Astrocyte (in vitro differentiated cells and primary cell): Measurements from ENCODE around the gene BCR. TPM values are rescaled to one million over a fixed set of nuclear protein-coding genes. Genes with fewer than 3 reads are reported as not detected.

Experiments used
- DNase-seq: peaks from one replicate; pipeline ENCODE4 v3.0.0-alpha.2; 2010; ENCODE audit warnings: low read depth
- FAIRE-seq: peaks from 2 replicates; lab custom pipeline; 2011; peaks lifted over from hg19 to GRCh38; lab: Jason Lieb, UNC
- H2AFZ ChIP-seq: 2 replicates; pipeline ENCODE4 v1.6.0; 2012; ENCODE audit warnings: low read depth, low read length, inconsistent platforms
- H3K27ac ChIP-seq: 2 replicates; pipeline ENCODE4 v1.5.1; 2011; ENCODE audit warnings: low read depth, low read length, inconsistent platforms
- H3K27me3 ChIP-seq: 2 replicates; pipeline ENCODE4 v1.6.0; 2011; ENCODE audit warnings: low read length, inconsistent platforms; ENCODE audit not compliant: insufficient read depth
- H3K36me3 ChIP-seq: 2 replicates; pipeline ENCODE4 v1.5.1; 2011; ENCODE audit warnings: low read length, inconsistent platforms; ENCODE audit not compliant: insufficient read depth
- H3K4me1 ChIP-seq: 2 replicates; pipeline ENCODE4 v1.5.1; 2011; ENCODE audit warnings: low read length, inconsistent platforms; ENCODE audit not compliant: insufficient read depth
- H3K4me2 ChIP-seq: 2 replicates; pipeline ENCODE4 v1.6.0; 2012; ENCODE audit warnings: low read length, inconsistent platforms
- H3K4me3 ChIP-seq: 2 replicates; pipeline ENCODE4 v1.5.1; 2011; ENCODE audit warnings: low read depth, mild to moderate bottlenecking, low read length, inconsistent platforms; ENCODE audit not compliant: insufficient read depth
- H3K79me2 ChIP-seq: 2 replicates; pipeline ENCODE4 v1.6.0; 2012; ENCODE audit warnings: mild to moderate bottlenecking, low read length, inconsistent platforms; ENCODE audit not compliant: insufficient read depth
- H3K9ac ChIP-seq: 2 replicates; pipeline ENCODE4 v1.6.0; 2012; ENCODE audit warnings: mild to moderate bottlenecking, low read length, inconsistent platforms
- H3K9me3 ChIP-seq: 2 replicates; pipeline ENCODE4 v1.5.1; 2012; ENCODE audit warnings: low read depth, mild to moderate bottlenecking, low read length, inconsistent platforms; ENCODE audit not compliant: insufficient read depth
- H4K20me1 ChIP-seq: 2 replicates; pipeline ENCODE4 v1.6.0; 2012; ENCODE audit warnings: low read length, inconsistent platforms; ENCODE audit not compliant: insufficient read depth
- H3K27ac Mint-ChIP-seq: one replicate; pipeline ENCODE4 v1.8.0; 2021; ENCODE audit warnings: mild to moderate bottlenecking, mixed read lengths; ENCODE audit not compliant: unreplicated experiment
- H3K27me3 Mint-ChIP-seq: one replicate; pipeline ENCODE4 v1.8.0; 2021; ENCODE audit warnings: low read depth, mixed read lengths; ENCODE audit not compliant: unreplicated experiment
- H3K36me3 Mint-ChIP-seq: one replicate; pipeline ENCODE4 v1.8.0; 2021; ENCODE audit warnings: low read depth, mixed read lengths; ENCODE audit not compliant: unreplicated experiment
- H3K4me1 Mint-ChIP-seq: one replicate; pipeline ENCODE4 v1.8.0; 2021; ENCODE audit warnings: low read depth, mixed read lengths; ENCODE audit not compliant: unreplicated experiment
- H3K4me3 Mint-ChIP-seq: one replicate; pipeline ENCODE4 v1.8.0; 2021; ENCODE audit warnings: mild to moderate bottlenecking, moderate library complexity, mixed read lengths; ENCODE audit not compliant: unreplicated experiment
- H3K9me3 Mint-ChIP-seq: one replicate; pipeline ENCODE4 v1.8.0; 2021; ENCODE audit warnings: mild to moderate bottlenecking, mixed read lengths; ENCODE audit not compliant: unreplicated experiment
- CTCF ChIP-seq: IDR thresholded peaks from 2 replicates; pipeline ENCODE4 v1.5.1; 2011; ENCODE audit warnings: low read depth, mild to moderate bottlenecking, inconsistent platforms, low read length, moderate library complexity; ENCODE audit not compliant: insufficient read depth
- EZH2 ChIP-seq: IDR thresholded peaks from 2 replicates; pipeline ENCODE4 v1.6.1; 2012; ENCODE audit warnings: mild to moderate bottlenecking, low read length, inconsistent platforms; ENCODE audit not compliant: insufficient read depth
- total RNA-seq: library from RNA; stranded (reverse); gene quantifications from 2 replicates; pipeline ENCODE4 v1.2.1, GENCODE V29; 2021

BCR gene
- total RNA-seq, 1 donor from 2014 or later: 48.9 TPM

DNA sequence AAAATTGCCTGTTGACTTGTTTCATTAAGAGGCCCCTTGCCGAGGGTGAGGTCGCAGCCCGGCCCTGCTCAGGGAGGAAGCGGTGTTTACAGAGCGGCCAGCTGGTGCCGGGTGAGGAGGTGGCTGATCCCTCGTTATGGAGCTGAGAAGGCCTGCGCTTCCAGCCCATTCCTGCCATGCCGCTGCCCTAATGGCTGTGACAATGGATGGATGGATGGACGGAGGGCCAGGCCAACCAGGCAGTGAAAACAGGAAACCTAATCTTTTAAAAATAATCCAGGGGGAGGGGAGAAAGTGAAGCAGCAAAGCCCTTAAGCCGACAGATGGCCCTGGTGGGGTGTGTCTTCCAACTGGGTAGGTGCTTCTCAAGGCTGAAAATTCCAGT, 38.5 kb downstream of the BCR start:
- Histone ChIP-seq H3K4me1 (peaks cover 46% of the 10 kb centered on the region), H3K4me2 (peak overlapping the region; percentile 59), H3K9me3 (no peaks in the 10 kb centered on the region), H2AFZ (no peak overlapping the region), H3K27me3 (no peaks in the 10 kb centered on the region), H3K4me3 (no peak overlapping the region), H3K36me3 (no peaks in the 10 kb centered on the region), H3K79me2 (peaks cover 98% of the 10 kb centered on the region), H4K20me1 (peaks cover 100% of the 10 kb centered on the region), H3K27ac (no peak overlapping the region), H3K9ac (peak overlapping the region; percentile 9)
- FAIRE-seq (no peak), DNase-seq (peak; percentile 70)
- Mint-ChIP-seq H3K27me3 (no peaks in the 10 kb centered on the region), H3K4me1 (peaks cover 49% of the 10 kb centered on the region), H3K4me3 (peak overlapping the region; percentile 70), H3K36me3 (no peaks in the 10 kb centered on the region), H3K27ac (peak overlapping the region; percentile 80), H3K9me3 (no peaks in the 10 kb centered on the region)
- TF ChIP-seq EZH2 (no peak), CTCF (no peak)

DNA sequence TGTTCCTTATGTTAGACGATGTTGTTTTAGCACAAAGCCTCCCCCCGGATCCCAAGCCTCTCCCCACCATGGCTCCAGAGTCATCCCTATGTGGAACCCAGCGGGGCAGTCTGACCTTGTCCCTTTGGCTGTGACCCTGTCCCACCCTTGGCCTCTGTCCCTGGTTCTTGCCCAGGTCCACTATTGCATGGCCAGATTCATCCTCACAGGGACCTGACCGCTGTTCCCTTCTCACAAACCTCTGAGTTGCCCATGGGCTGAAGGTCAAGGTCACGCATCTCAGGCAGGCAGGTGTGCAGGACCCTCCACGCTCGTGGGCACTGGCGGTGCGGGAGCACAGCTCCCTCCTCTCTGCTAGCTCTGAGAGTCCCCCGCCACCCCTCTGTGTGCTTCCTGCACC, 39.0 kb downstream of the BCR start:
- no peak for FAIRE-seq
- Histone ChIP-seq H3K9ac (peak overlapping the region; percentile 9), H3K27me3 (no peaks in the 10 kb centered on the region), H3K4me3 (no peak overlapping the region), H3K4me2 (peak overlapping the region; percentile 59), H3K9me3 (no peaks in the 10 kb centered on the region), H3K79me2 (peaks cover 99% of the 10 kb centered on the region), H3K36me3 (no peaks in the 10 kb centered on the region), H4K20me1 (peaks cover 100% of the 10 kb centered on the region), H2AFZ (no peak overlapping the region), H3K4me1 (peaks cover 46% of the 10 kb centered on the region), H3K27ac (no peak overlapping the region)
- no peaks in the 10 kb centered on the region for H3K9me3 Mint-ChIP-seq
- H3K36me3 Mint-ChIP-seq: no peaks in the 10 kb centered on the region
- no peak for DNase-seq
- no peak for TF ChIP-seq CTCF
- no peak for TF ChIP-seq EZH2
- no peaks in the 10 kb centered on the region for H3K27me3 Mint-ChIP-seq
- peaks cover 49% of the 10 kb centered on the region for H3K4me1 Mint-ChIP-seq
- H3K27ac Mint-ChIP-seq: no peak overlapping the region
- H3K4me3 Mint-ChIP-seq: no peak overlapping the region

GRCh38 chr22:23219822-23220484, 39.6 kb downstream of the BCR start:
- H3K4me2 ChIP-seq: peak overlapping the region; percentile 59
- H3K27me3 ChIP-seq: no peaks in the 10 kb centered on the region
- H3K36me3 Mint-ChIP-seq: peaks cover 2% of the 10 kb centered on the region
- H2AFZ ChIP-seq: no peak overlapping the region
- no peak overlapping the region for H3K27ac Mint-ChIP-seq
- H3K27ac ChIP-seq: no peak overlapping the region
- H3K4me3 ChIP-seq: no peak overlapping the region
- DNase-seq (peak; percentile 71), FAIRE-seq (no peak)
- H3K9ac ChIP-seq: no peak overlapping the region
- peaks cover 43% of the 10 kb centered on the region for H3K4me1 ChIP-seq
- peaks cover 94% of the 10 kb centered on the region for H3K79me2 ChIP-seq
- no peaks in the 10 kb centered on the region for H3K9me3 ChIP-seq
- TF ChIP-seq EZH2: no peak
- TF ChIP-seq CTCF: no peak
- H3K4me1 Mint-ChIP-seq: peaks cover 46% of the 10 kb centered on the region
- H3K27me3 Mint-ChIP-seq: no peaks in the 10 kb centered on the region
- no peaks in the 10 kb centered on the region for H3K36me3 ChIP-seq
- peaks cover 99% of the 10 kb centered on the region for H4K20me1 ChIP-seq
- H3K4me3 Mint-ChIP-seq: no peak overlapping the region
- H3K9me3 Mint-ChIP-seq: no peaks in the 10 kb centered on the region
